Tibial nerve (tissue), 4 donors: ENCODE results near the gene DDX51. TPM values are rescaled to one million over a fixed set of nuclear protein-coding genes. Genes with fewer than 3 reads are reported as not detected.
"Not testable (repeated sequence)": the region's sequence is repeated elsewhere in the genome, so short reads cannot be mapped to it uniquely, and the experiment has no call there.

ENCODE experiments used
- DNase-seq, 2 donors: peaks; one replicate each; pipeline ENCODE4 v3.0.0-alpha.2; 2019; ENCODE audit warnings: low spot score in 2 of 2
- H3K27ac ChIP-seq, 4 donors: fragments of 200-600 bp; sonication (generic) in 3 of 4; one replicate each; pipeline ENCODE4 v1.5.1; 2017 to 2019; ENCODE audit warnings: mild to moderate bottlenecking in 1 of 4
- H3K27me3 ChIP-seq, 2 donors: fragments of 200-600 bp; sonication (generic) in 1 of 2; one replicate each; pipeline versions ENCODE4 v1.5.1 to v1.6.0; 2017 to 2019
- H3K36me3 ChIP-seq, 3 donors: fragments of 200-600 bp; sonication (generic); one replicate each; pipeline ENCODE4 v1.5.1; 2018 to 2019
- H3K4me1 ChIP-seq, 4 donors: fragments of 200-600 bp; sonication (generic) in 3 of 4; one replicate each; pipeline ENCODE4 v1.5.1; 2017 to 2019
- H3K4me3 ChIP-seq, 4 donors: fragments of 200-600 bp; sonication (generic) in 3 of 4; one replicate each; pipeline ENCODE4 v1.5.1; 2017 to 2019; ENCODE audit warnings: mild to moderate bottlenecking in 1 of 4, moderate library complexity in 1 of 4
- H3K9me3 ChIP-seq, 4 donors: fragments of 200-600 bp; sonication (generic) in 3 of 4; one replicate each; pipeline ENCODE4 v1.5.1; 2017 to 2019
- CTCF ChIP-seq, 5 experiments: fragments of 200-600 bp in 3 of 5; fragments of 450-650 bp in 2 of 5; sonication (generic) in 3 of 5; IDR thresholded peaks; one replicate each; pipeline ENCODE4 v1.5.1; 2016 to 2019; ENCODE audit warnings: antibody characterized with exemption in 5 of 5, mild to moderate bottlenecking in 3 of 5, moderate library complexity in 2 of 5
- EP300 ChIP-seq, 2 donors: sonication (generic); formaldehyde crosslinking; IDR thresholded peaks; one replicate each; pipeline ENCODE4 v1.6.1; 2017; ENCODE audit warnings: antibody characterized with exemption in 2 of 2, mild to moderate bottlenecking in 1 of 2
- POLR2A ChIP-seq, 2 donors: fragments of 450-650 bp; IDR thresholded peaks; one replicate each; pipeline ENCODE4 v1.6.1; 2017; ENCODE audit warnings: antibody characterized with exemption in 2 of 2, mild to moderate bottlenecking in 2 of 2, moderate library complexity in 2 of 2
- WGBS, 2 donors: methylation state at CpG; one replicate each; pipeline ENCODE4 v1.1.5; 2018; 5-methylcytosine and 5-hydroxymethylcytosine counted together
- total RNA-seq, 4 donors: library from RNA; depleted of rRNA; stranded (reverse); fragments of >200 nt; gene quantifications; one replicate each; pipeline ENCODE4 v1.1.0, GENCODE V29; 2016

The DDX51 gene
- total RNA-seq, 4 donors from 2014 or later, result 15.5 to 43.8 (median 28.7) TPM

DNA sequence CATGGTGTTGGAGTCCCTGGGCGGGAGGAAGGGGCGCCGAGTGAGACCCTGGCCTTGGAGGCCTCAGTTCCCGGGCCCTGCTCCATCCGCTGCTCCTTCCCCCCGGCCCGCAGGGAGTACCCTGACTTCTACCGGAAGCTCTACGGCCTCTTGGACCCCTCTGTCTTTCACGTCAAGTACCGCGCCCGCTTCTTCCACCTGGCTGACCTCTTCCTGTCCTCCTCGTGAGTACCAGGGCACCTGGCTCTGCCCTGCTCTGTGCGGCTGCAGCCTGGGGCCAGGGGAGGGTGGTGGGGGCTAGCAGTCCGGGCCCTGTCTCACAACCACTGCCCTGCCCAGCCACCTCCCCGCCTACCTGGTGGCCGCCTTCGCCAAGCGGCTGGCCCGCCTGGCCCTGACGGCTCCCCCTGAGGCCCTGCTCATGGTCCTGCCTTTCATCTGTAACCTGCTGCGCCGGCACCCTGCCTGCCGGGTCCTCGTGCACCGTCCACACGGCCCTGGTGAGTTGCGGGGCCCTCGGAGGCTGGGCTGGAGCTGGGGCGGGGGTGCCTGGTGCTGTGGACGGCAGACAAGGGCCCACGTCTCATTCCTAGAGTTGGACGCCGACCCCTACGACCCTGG, 7.1 kb upstream of the DDX51 start:
- peaks cover 0 to 55% (median 7%) of the 10 kb centered on the region in 3 donors for H3K36me3 ChIP-seq

DNA sequence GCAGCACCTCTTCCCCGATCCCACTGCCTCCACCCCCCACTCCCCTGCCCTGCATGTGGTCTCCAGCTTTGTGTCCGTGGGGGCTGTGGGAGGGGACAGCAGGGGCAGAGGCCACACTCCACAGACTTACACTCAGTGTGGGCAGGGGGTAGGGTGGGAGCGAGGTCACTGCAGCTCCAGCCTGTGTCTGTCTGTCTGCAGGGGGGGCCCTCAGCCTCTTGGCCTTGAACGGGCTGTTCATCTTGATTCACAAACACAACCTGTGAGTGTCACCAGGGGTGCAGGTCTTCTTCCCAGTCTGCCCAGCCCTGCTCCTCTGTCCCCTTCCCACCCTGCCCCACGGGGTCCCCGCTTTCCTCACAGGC, 6.6 kb upstream of the DDX51 start:
- no peaks in the 10 kb centered on the region for H3K9me3 ChIP-seq
- no peak overlapping the region for H3K4me3 ChIP-seq
- 93% methylated on average over 3 of the region's 6 CpGs for WGBS, 2 donors
- H3K27ac ChIP-seq, result no peak overlapping the region
- TF ChIP-seq CTCF (IDR thresholded peaks at IDR 0.05) (no peak), EP300 (IDR thresholded peaks at IDR 0.05) (no peak), POLR2A (IDR thresholded peaks at IDR 0.05) (no peak)
- no peak for DNase-seq
- no peaks in the 10 kb centered on the region for H3K27me3 ChIP-seq
- peaks cover 0 to 55% (median 10%) of the 10 kb centered on the region in 3 donors for H3K36me3 ChIP-seq
- peaks cover 0 to 19% (median 3%) of the 10 kb centered on the region in 4 donors for H3K4me1 ChIP-seq

More for the DNA sequence above, 7.1 kb upstream of the DDX51 start:
- no peak for DNase-seq
- no peak for TF ChIP-seq CTCF (IDR thresholded peaks at IDR 0.05)
- TF ChIP-seq POLR2A (IDR thresholded peaks at IDR 0.05), result no peak
- TF ChIP-seq EP300 (IDR thresholded peaks at IDR 0.05), result no peak
- no peak overlapping the region for H3K4me3 ChIP-seq
- no peak overlapping the region for H3K27ac ChIP-seq
- peaks cover 0 to 14% (median 3%) of the 10 kb centered on the region in 4 donors for H3K4me1 ChIP-seq
- WGBS, 2 donors, result 93 to 95% methylated on average over 22 to 29 of the region's 36 CpGs
- no peaks in the 10 kb centered on the region for H3K9me3 ChIP-seq
- H3K27me3 ChIP-seq, result no peaks in the 10 kb centered on the region

GRCh38 chr12:132149526-132149925, 5.4 kb upstream of the DDX51 start:
- not testable (repeated sequence) for H3K9me3 ChIP-seq, H3K4me3 ChIP-seq, DNase-seq, H3K27me3 ChIP-seq, H3K27ac ChIP-seq
- peaks cover 0 to 30% (median 10%) of the 10 kb centered on the region in 4 donors for H3K4me1 ChIP-seq
- 96% methylated on average over 8 of the region's 32 CpGs; no CpG with 5 or more reads in 1 of the 2 donors for WGBS, 2 donors
- peaks cover 0 to 58% (median 10%) of the 10 kb centered on the region in 3 donors for H3K36me3 ChIP-seq

DNA sequence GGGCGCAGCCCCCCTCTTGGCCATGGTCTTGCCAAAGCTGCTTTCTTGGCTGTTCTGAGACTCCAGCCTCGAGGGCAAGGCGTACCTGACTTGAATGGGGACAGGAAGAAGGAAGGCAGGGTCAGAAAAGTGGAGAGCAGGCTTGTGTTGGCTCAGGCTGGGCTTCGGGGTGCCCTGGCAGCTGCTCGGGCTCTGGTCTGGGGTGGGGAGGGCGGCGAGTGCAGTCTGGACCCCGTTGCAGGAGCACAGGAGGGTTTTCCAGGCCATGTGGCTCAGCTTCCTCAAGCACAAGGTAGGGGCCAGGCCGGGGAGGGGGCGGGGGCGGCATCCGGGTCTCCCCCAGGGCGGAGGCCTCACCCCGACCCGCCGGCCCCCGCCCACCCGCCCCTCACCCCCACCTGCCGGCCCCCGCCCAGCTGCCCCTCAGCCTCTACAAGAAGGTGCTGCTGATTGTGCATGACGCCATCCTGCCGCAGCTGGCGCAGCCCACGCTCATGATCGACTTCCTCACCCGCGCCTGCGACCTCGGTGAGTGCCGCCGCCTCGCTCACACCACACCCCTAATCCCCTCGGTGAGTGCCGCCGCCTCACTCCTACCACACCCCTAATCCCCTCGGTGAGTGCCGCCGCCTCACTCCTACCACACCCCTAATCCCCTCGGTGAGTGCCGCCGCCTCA, 4.4 kb upstream of the DDX51 start:
- no peak for DNase-seq
- Histone ChIP-seq H3K27ac (no peak overlapping the region), H3K36me3 (peaks cover 0 to 58% (median 10%) of the 10 kb centered on the region in 3 donors), H3K27me3 (no peaks in the 10 kb centered on the region), H3K4me1 (peaks cover 0 to 23% (median 7%) of the 10 kb centered on the region in 4 donors), H3K4me3 (no peak overlapping the region), H3K9me3 (no peaks in the 10 kb centered on the region)
- WGBS, 2 donors, result 95 to 97% methylated on average over 29 to 33 of the region's 41 CpGs
- TF ChIP-seq EP300 (IDR thresholded peaks at IDR 0.05) (no peak), CTCF (IDR thresholded peaks at IDR 0.05) (no peak), POLR2A (IDR thresholded peaks at IDR 0.05) (no peak)

GRCh38 chr12:132147423-132148367, 3.6 kb upstream of the DDX51 start:
- Histone ChIP-seq H3K9me3 (no peaks in the 10 kb centered on the region), H3K27ac (no peak overlapping the region), H3K27me3 (no peaks in the 10 kb centered on the region), H3K4me3 (no peak overlapping the region), H3K4me1 (peaks cover 0 to 30% (median 15%) of the 10 kb centered on the region in 4 donors), H3K36me3 (peaks cover 0 to 58% (median 10%) of the 10 kb centered on the region in 3 donors)
- 92 to 93% methylated on average over 27 to 35 of the region's 38 CpGs for WGBS, 2 donors
- TF ChIP-seq EP300 (IDR thresholded peaks at IDR 0.05), result no peak
- TF ChIP-seq POLR2A (IDR thresholded peaks at IDR 0.05), result no peak
- no peak for TF ChIP-seq CTCF (IDR thresholded peaks at IDR 0.05)
- DNase-seq, result peak in 1 of 2 donors; percentile 5
